Measurements from ENCODE around the gene ARHGAP4.

The ARHGAP4 gene

DNA sequence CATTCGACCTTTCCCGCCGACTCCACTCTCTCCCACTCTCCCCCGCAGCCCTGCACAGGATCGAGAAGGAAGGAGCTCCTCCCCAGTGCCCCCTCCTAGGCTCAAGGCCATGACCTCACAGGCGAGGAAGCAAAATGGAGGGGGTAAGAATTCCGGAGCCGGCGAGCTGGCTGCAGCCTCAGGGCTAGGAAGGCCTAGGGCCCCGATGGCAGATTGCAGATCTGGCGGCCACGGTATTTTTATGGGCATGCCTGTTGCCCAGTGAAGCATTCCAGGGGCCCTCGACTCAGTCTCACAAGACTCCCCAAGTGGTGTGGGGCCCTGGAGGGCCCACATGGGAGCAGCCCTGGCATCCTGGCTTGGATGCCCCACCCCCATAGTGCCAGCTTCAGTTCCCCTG, 39.1 kb downstream of the ARHGAP4 start:
- Histone ChIP-seq H3K27ac (replicated peaks) (no peak overlapping the region), H3K4me3 (replicated peaks; ENCODE audit: insufficient read depth, low read length) (no peak overlapping the region), H3K27me3 (ENCODE audit: insufficient read depth, poor library complexity, severe bottlenecking) (peaks cover 18% of the 10 kb centered on the region)
- TF ChIP-seq GABPA (IDR thresholded peaks at IDR 0.05; ENCODE audit: low read depth) (no peak), SPI1 (IDR thresholded peaks at IDR 0.05; ENCODE audit: borderline replicate concordance, low read depth) (no peak), POLR2AphosphoS5 (IDR thresholded peaks at IDR 0.05; ENCODE audit: low read depth) (no peak)
- TF ChIP-seq, protein P1, sequence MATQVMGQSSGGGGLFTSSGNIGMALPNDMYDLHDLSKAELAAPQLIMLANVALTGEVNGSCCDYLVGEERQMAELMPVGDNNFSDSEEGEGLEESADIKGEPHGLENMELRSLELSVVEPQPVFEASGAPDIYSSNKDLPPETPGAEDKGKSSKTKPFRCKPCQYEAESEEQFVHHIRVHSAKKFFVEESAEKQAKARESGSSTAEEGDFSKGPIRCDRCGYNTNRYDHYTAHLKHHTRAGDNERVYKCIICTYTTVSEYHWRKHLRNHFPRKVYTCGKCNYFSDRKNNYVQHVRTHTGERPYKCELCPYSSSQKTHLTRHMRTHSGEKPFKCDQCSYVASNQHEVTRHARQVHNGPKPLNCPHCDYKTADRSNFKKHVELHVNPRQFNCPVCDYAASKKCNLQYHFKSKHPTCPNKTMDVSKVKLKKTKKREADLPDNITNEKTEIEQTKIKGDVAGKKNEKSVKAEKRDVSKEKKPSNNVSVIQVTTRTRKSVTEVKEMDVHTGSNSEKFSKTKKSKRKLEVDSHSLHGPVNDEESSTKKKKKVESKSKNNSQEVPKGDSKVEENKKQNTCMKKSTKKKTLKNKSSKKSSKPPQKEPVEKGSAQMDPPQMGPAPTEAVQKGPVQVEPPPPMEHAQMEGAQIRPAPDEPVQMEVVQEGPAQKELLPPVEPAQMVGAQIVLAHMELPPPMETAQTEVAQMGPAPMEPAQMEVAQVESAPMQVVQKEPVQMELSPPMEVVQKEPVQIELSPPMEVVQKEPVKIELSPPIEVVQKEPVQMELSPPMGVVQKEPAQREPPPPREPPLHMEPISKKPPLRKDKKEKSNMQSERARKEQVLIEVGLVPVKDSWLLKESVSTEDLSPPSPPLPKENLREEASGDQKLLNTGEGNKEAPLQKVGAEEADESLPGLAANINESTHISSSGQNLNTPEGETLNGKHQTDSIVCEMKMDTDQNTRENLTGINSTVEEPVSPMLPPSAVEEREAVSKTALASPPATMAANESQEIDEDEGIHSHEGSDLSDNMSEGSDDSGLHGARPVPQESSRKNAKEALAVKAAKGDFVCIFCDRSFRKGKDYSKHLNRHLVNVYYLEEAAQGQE (IDR thresholded peaks at IDR 0.05; ENCODE audit: insufficient replicate concordance, low read depth), result no peak
- TF ChIP-seq, protein P2, sequence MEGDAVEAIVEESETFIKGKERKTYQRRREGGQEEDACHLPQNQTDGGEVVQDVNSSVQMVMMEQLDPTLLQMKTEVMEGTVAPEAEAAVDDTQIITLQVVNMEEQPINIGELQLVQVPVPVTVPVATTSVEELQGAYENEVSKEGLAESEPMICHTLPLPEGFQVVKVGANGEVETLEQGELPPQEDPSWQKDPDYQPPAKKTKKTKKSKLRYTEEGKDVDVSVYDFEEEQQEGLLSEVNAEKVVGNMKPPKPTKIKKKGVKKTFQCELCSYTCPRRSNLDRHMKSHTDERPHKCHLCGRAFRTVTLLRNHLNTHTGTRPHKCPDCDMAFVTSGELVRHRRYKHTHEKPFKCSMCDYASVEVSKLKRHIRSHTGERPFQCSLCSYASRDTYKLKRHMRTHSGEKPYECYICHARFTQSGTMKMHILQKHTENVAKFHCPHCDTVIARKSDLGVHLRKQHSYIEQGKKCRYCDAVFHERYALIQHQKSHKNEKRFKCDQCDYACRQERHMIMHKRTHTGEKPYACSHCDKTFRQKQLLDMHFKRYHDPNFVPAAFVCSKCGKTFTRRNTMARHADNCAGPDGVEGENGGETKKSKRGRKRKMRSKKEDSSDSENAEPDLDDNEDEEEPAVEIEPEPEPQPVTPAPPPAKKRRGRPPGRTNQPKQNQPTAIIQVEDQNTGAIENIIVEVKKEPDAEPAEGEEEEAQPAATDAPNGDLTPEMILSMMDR (IDR thresholded peaks at IDR 0.05; ENCODE audit: insufficient read depth, low read length), result no peak
- DNase-seq (ENCODE audit: low read depth in 1 of 2, low spot score in 1 of 2), result no peak

DNA sequence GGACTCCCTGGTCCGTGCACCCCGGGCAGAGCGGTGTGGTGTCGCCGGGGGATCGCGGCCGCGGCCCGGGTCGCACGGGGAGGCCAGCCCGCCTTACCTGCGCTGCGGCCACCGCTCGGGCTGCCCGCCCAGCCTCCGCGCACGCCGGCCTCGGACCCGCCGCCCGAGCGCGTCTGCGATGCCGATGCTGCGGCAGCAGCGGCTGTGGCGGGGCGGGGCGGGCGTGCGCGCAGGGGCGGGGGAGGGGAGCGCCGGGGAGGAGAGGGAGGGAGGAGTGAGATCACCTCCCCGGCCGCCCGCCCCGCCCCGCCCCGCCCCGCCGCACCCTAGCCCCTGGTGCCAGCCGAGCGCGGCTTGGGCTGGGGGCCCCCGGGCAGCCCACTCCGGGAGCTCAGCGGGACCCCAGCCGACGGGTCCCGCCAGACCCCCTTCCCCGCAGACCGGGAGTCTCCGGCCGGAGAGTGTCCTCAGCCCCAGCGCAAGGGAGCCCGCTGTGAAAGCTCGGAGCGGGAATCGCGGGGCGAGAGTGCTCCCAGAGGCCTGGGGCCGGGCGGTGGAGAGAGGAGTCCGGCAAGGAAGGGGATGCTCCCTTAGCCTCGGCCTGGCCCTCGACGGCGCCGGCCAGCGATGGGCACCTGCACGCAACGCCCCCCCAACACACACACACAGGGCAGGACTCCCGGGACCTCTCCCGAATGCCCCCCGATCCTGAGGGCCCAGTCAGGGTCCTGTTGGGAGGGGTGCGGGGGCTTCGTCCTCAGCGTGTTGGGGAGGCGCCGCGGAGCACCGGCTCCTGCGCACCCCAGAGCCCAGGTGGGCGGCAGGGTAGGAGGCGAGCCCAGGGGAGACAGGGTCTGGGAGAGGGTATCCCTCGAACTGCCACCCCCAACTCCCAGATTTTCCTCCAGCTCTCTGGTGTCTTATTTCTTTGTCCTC, 39.8 kb downstream of the ARHGAP4 start, which contains the start of gene L1CAM:
TSS of gene L1CAM (minus strand) at position 206 of the 936 bp plus-strand sequence. CDS start 10,337 bp downstream, outside the sequence.
- TF ChIP-seq POLR2AphosphoS5 (IDR thresholded peaks at IDR 0.05; ENCODE audit: low read depth) (no peak), SPI1 (IDR thresholded peaks at IDR 0.05; ENCODE audit: borderline replicate concordance, low read depth) (no peak), GABPA (IDR thresholded peaks at IDR 0.05; ENCODE audit: low read depth) (no peak)
- TF ChIP-seq, protein P1 (IDR thresholded peaks at IDR 0.05; ENCODE audit: insufficient replicate concordance, low read depth), result no peak
- TF ChIP-seq, protein P2 (IDR thresholded peaks at IDR 0.05; ENCODE audit: insufficient read depth, low read length), result no peak
- Histone ChIP-seq H3K4me3 (replicated peaks; ENCODE audit: insufficient read depth, low read length) (no peak within 1 kb of the TSS), H3K27ac (replicated peaks) (no peak within 1 kb of the TSS), H3K27me3 (ENCODE audit: insufficient read depth, poor library complexity, severe bottlenecking) (peaks cover 18% of the 10 kb centered on the region)
- DNase-seq (ENCODE audit: low read depth in 1 of 2, low spot score in 1 of 2), result no peak

DNA sequence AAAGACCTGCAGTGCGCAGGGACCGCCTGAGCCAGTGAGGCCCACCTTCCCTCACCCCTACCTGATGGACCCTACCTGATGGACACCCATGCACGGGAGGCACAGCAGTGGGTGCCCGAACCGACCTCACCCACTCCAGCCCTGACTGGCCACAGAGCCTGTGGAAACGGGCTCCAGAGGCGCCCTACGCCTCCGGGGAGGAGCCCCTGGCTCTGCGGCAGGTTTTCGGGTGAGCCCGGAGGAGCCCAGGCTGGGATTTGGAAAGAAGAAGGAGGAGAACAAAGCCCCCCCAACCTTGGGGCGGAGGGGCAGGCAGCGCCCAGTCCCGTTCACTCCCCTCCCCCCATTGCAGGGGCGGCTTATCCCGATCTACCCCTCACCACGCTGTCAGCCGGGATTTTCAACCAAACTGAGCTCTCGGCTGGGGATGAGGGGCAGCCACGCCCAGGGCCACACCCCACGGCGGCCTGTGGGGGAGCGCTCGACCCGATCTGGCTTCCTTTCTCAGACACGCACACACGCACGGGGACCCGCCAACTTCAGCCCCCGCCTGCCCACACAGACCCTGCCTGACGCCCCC, 40.8 kb downstream of the ARHGAP4 start:
- no peak overlapping the region for H3K4me3 ChIP-seq (replicated peaks; ENCODE audit: insufficient read depth, low read length)

More for the DNA sequence above, 40.8 kb downstream of the ARHGAP4 start:
- no peak for DNase-seq (ENCODE audit: low read depth in 1 of 2, low spot score in 1 of 2)
- no peak overlapping the region for H3K27ac ChIP-seq (replicated peaks)
- TF ChIP-seq, protein P1 (IDR thresholded peaks at IDR 0.05; ENCODE audit: insufficient replicate concordance, low read depth), result no peak
- TF ChIP-seq GABPA (IDR thresholded peaks at IDR 0.05; ENCODE audit: low read depth) (no peak), POLR2AphosphoS5 (IDR thresholded peaks at IDR 0.05; ENCODE audit: low read depth) (no peak), SPI1 (IDR thresholded peaks at IDR 0.05; ENCODE audit: borderline replicate concordance, low read depth) (no peak)
- TF ChIP-seq, protein P2 (IDR thresholded peaks at IDR 0.05; ENCODE audit: insufficient read depth, low read length), result no peak
- H3K27me3 ChIP-seq (ENCODE audit: insufficient read depth, poor library complexity, severe bottlenecking), result peaks cover 18% of the 10 kb centered on the region
